WI38 (cell line): ENCODE data around the gene MARCO.
"Not testable (repeated sequence)": the region's sequence is repeated elsewhere in the genome, so short reads cannot be mapped to it uniquely, and the experiment has no call there.

Experiments used
- H3K4me3 ChIP-seq: 2 replicates; pipeline ENCODE4 v1.5.1; 2011; ENCODE audit warnings: low read depth, mild to moderate bottlenecking, control low read depth, low read length
- CTCF ChIP-seq: IDR thresholded peaks from 2 replicates; pipeline ENCODE4 v1.5.1; 2012; ENCODE audit warnings: low read depth, mild to moderate bottlenecking, control low read depth, low read length

Gene MARCO

GRCh38 chr2:118943286-118943685, 1.3 kb downstream of the MARCO start:
- TF ChIP-seq CTCF: no peak
- H3K4me3 ChIP-seq: no peak overlapping the region

GRCh38 chr2:118945881-118946280, 3.9 kb downstream of the MARCO start:
- no peak for TF ChIP-seq CTCF
- H3K4me3 ChIP-seq: no peak overlapping the region

DNA sequence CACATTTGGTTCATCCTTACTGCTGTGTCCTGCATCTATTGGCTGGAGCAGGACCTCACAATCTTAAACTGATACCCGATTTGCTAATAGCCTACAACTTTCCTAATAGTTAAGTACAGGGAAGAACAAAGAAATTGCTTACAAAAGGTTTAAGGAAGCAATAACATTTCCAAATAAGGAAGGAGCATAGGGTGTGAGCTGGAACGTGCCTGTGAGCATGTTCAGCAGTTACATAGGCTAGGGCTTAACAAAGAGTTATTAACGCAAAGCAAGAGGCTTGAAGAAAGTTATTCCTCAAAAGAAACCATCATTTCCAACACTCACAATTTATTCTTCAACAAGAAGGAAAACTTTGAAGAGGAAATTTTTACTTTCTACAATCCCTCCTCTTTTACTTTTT, 6.3 kb downstream of the MARCO start:
- H3K4me3 ChIP-seq: not testable (repeated sequence)

DNA sequence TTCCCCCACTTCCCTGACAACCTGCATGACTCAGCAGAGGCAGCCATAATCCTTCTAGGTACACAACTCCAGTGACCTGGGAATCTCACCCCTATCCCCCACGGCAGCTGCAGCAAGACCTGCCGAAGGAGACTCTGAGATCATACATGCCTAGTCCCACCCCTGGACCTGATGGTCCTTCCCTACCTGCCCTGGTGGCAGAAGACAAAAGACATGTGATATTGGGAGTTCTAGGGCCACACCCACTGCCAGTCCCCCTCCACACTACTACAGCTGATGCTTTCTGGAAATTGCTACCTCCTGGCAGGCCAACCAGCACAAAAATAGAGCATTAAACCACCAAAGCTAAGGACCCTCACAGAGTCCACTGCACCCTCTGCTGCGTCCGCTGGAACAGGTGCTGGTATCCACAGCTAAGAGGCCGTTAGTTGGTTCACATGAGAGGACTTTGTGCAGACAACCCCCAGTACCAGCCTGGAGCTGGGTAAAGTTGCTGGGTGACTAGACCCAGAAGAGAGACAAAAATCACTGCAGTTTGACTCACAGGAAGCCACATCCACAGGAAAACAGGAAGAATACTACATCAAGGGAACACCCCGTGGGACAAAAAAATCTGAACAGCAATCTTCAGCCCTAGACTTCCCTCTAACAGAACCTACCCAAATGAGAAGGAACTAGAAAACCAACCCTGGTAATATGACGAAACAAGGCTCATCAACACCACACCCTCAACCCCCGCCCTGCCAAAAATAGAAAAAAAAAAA, 12.5 kb downstream of the MARCO start:
- H3K4me3 ChIP-seq: no peak overlapping the region
- no peak for TF ChIP-seq CTCF

GRCh38 chr2:118965737-118966136, 23.7 kb downstream of the MARCO start:
- no peak overlapping the region for H3K4me3 ChIP-seq
- TF ChIP-seq CTCF: no peak

- TF ChIP-seq CTCF: no peak
- no peak overlapping the region for H3K4me3 ChIP-seq
These were observed 25.3 kb downstream of the MARCO start for GRCh38 chr2:118967124-118967880.

DNA sequence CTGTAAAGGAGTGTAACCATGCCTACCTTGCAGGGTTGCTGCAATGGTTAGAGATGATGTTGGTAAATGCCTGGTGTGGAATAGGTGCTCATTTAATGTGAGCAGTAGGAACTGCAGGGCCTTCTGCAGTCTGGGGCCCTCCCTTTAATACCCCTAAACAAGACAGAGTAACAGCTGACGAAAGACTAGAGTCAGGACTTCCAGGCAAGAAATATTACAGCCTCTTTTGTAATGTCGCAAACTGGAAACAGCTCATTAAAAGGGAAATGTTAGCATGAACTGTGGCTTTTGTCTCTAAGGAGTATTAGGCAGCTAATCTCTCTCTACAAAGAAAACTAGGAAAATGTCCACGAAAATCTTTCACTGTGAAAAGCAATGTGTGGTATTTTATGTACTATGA, 26.0 kb downstream of the MARCO start:
- H3K4me3 ChIP-seq: no peak overlapping the region
- TF ChIP-seq CTCF: no peak
